ENCODE results near the gene ARID3A.
A peak's percentile ranks its signal among the peaks of the same experiment; 100 is the strongest.

ARID3A gene

DNA sequence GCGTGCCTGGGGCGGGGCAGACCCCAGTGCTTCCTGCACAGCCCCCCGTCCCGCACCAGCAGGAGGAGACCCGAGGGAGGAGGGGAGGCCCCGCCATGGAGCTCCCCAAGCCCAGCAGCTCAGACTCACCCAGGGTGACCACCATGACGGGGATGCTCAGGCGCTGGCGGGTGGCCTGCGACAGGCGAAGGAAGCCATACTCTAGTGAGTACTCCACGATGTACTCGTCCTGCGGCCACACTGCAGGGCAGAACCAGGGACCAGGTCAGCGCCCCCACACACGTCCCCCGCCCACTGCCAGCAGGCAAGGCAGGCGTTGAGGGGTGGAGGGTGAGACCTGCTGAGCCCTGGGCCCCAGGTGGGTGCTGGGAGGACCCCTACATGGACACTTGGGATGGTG is 86.5 kb downstream of the ARID3A start:
- Histone ChIP-seq H3K9ac (ENCODE audit: low read depth in 1 of 2, low read length in 2 of 2) (no peak overlapping the region), H3K27ac (ENCODE audit: low read depth in 2 of 2, low read length in 2 of 2) (no peak overlapping the region), H3K36me3 (ENCODE audit: control insufficient read depth in 2 of 2, insufficient read depth in 2 of 2, low read length in 2 of 2) (peaks cover 17 to 23% of the 10 kb centered on the region in 2 donors), H3K4me1 (ENCODE audit: control insufficient read depth in 2 of 2, insufficient read depth in 2 of 2, low read length in 2 of 2) (peaks cover 17 to 18% of the 10 kb centered on the region in 2 donors), H3K9me3 (ENCODE audit: control insufficient read depth in 2 of 2, low read length in 2 of 2) (no peaks in the 10 kb centered on the region), H3K4me3 (ENCODE audit: low read length in 2 of 2) (no peak overlapping the region), H3K27me3 (ENCODE audit: control insufficient read depth in 2 of 2, insufficient read depth in 2 of 2, low read length in 2 of 2) (no peaks in the 10 kb centered on the region)

DNA sequence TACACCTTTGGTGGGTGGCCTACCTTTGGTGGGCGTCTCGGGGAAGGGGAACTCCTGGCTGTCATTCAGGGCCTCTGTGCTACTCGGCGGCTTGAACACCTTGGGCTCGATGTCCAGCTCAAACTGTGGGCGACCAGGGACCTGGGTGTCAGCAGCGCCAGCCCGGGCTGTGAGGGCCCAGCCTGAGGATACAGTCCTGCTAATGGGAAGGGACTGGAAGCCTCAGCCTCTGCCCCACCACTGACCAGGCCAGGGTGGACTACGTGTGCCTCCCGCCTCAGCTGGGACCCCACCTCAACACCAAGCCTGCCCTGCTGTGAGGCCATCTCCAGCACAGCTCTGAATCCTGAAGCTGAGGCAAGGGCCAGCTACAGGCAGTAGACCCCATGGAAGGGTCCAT is 87.4 kb downstream of the ARID3A start:
- Histone ChIP-seq H3K4me3 (ENCODE audit: low read length in 2 of 2) (no peak overlapping the region), H3K4me1 (ENCODE audit: control insufficient read depth in 2 of 2, insufficient read depth in 2 of 2, low read length in 2 of 2) (peaks cover 26 to 27% of the 10 kb centered on the region in 2 donors), H3K27ac (ENCODE audit: low read depth in 2 of 2, low read length in 2 of 2) (no peak overlapping the region), H3K27me3 (ENCODE audit: control insufficient read depth in 2 of 2, insufficient read depth in 2 of 2, low read length in 2 of 2) (no peaks in the 10 kb centered on the region), H3K9ac (ENCODE audit: low read depth in 1 of 2, low read length in 2 of 2) (no peak overlapping the region), H3K36me3 (ENCODE audit: control insufficient read depth in 2 of 2, insufficient read depth in 2 of 2, low read length in 2 of 2) (peaks cover 17 to 24% of the 10 kb centered on the region in 2 donors), H3K9me3 (ENCODE audit: control insufficient read depth in 2 of 2, low read length in 2 of 2) (no peaks in the 10 kb centered on the region)

DNA sequence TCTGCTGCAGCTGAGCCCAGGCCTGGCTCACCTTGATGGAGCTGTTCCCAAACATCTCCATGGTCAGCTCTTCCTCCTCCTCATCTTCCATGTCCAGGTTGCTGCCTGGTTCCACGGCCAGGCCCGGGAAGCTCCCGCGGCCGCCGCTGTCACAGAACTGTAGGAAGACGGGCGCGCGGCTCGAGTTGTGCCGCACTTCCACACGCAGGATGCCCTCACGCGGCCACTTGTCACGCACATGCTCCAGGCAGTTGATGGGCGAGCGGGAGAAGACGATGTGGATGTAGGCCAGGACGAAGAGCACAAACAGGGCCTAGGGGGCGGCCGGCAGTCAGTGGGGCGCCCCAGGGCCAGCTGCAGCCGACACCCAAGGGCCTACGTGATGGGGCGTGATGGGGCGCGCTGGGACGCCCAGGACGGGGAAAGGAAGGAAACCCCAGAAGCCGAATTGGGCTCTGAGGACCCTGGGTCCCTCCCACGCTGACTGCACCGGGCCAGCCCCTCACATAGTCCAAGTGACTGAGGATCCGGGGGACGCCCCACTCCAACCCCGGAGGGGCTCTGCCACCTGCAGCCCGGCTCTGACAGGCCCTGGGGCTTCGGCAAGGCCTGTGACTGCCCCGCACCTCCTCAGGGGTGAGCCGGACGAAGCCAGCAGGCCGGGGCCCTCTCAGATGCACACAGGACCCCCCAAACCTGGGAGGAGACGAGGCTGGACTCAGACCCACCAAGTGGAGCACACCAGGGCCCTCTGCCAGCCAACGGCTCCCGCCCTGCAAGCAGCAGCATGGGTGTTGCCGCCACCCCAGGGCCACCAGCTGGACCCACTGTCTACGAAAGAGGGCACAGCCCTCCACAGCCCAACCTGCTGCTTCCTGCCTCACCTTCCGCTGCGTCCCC is 88.6 kb downstream of the ARID3A start:
- peaks cover 17 to 26% of the 10 kb centered on the region in 2 donors for H3K36me3 ChIP-seq (ENCODE audit: control insufficient read depth in 2 of 2, insufficient read depth in 2 of 2, low read length in 2 of 2)

DNA sequence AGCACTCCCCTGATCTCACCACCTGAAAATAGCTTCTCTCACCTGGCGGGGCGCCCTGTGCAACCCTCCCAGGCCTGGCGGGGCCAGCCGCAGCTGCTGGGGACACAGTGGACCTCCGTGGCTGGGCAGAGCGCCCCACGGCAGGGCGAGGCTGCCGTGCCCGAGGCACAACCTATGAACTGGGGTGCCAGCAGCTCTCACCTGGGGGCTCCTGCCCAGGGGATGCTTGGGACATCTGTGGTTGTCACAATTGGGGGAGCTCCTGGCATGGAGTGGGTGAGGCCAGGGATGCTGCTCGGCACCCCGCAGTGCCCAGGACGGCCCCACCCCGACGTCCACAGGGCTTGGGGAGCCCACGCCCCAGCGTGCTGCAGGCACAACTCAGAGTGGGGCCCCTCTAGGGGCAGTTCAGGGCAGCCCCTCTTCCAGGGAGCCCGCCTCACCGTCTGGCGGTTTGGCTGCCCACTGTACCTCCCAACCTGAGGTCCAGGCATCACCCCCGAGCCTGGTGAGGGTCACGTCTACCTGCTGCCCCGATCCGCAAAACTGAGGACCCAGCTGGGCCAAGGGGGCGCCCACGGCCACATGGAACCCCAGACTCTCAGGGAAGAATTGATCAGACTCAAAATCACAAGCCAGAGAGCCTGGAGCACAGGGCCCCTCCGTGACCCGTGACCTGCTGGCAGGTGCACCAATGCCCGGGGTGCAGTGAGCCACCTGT is 89.4 kb downstream of the ARID3A start:
- H3K27ac ChIP-seq (ENCODE audit: low read depth in 2 of 2, low read length in 2 of 2), result peak overlapping the region in 1 of 2 donors; percentile 78
- H3K27me3 ChIP-seq (ENCODE audit: control insufficient read depth in 2 of 2, insufficient read depth in 2 of 2, low read length in 2 of 2), result no peaks in the 10 kb centered on the region
- no peaks in the 10 kb centered on the region for H3K9me3 ChIP-seq (ENCODE audit: control insufficient read depth in 2 of 2, low read length in 2 of 2)
- no peak overlapping the region for H3K4me3 ChIP-seq (ENCODE audit: low read length in 2 of 2)
- H3K9ac ChIP-seq (ENCODE audit: low read depth in 1 of 2, low read length in 2 of 2), result no peak overlapping the region
- H3K36me3 ChIP-seq (ENCODE audit: control insufficient read depth in 2 of 2, insufficient read depth in 2 of 2, low read length in 2 of 2), result peaks cover 17 to 24% of the 10 kb centered on the region in 2 donors
- peaks cover 43 to 47% of the 10 kb centered on the region in 2 donors for H3K4me1 ChIP-seq (ENCODE audit: control insufficient read depth in 2 of 2, insufficient read depth in 2 of 2, low read length in 2 of 2)

More for the DNA sequence above, 88.6 kb downstream of the ARID3A start:
- Histone ChIP-seq H3K27ac (ENCODE audit: low read depth in 2 of 2, low read length in 2 of 2) (no peak overlapping the region), H3K27me3 (ENCODE audit: control insufficient read depth in 2 of 2, insufficient read depth in 2 of 2, low read length in 2 of 2) (no peaks in the 10 kb centered on the region), H3K4me3 (ENCODE audit: low read length in 2 of 2) (no peak overlapping the region), H3K4me1 (ENCODE audit: control insufficient read depth in 2 of 2, insufficient read depth in 2 of 2, low read length in 2 of 2) (peaks cover 35 to 39% of the 10 kb centered on the region in 2 donors), H3K9ac (ENCODE audit: low read depth in 1 of 2, low read length in 2 of 2) (no peak overlapping the region), H3K9me3 (ENCODE audit: control insufficient read depth in 2 of 2, low read length in 2 of 2) (no peaks in the 10 kb centered on the region)

DNA sequence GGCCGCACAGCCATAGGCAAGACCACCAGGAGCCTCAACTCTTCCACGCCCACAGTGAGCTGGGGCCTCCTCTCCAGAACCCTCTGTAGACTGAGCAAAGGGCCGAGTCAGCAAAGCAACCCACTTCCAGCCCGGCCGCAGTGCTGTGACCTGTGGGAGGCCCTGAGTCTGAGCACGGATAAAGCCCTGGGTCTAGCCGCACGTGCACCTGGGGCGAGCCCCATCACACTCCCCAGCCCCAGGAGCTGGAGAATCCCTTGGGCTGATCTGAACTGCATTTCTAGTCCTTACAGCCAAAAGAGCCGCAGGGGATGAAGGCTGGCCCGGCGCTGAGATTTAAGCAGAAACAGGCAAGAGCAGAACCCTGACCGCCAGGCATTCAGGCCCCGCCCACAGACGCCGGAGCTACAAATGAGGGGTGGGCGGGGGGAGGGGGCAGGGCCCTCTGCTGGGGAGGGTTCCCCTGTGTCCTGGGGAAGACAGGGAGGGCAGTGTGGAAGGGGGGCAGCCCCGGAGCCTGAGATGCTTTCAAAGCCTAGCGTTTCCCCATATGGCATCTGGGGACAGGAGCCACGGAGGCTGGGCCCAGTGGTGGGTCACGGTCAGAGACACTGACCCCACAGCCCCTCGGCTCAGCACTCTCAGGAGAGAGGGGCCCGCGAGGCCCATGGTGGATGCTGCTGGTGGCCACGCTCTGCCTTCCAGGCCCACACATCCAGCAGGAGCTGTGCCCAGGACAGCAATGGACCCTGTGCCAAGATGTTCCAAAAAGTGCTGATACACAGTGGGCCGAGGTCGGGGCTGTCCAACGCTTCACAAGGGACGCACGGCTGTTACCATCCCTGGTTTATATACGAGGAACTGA is 90.2 kb downstream of the ARID3A start:
- Histone ChIP-seq H3K4me1 (ENCODE audit: control insufficient read depth in 2 of 2, insufficient read depth in 2 of 2, low read length in 2 of 2) (peaks cover 45 to 48% of the 10 kb centered on the region in 2 donors), H3K27me3 (ENCODE audit: control insufficient read depth in 2 of 2, insufficient read depth in 2 of 2, low read length in 2 of 2) (no peaks in the 10 kb centered on the region), H3K4me3 (ENCODE audit: low read length in 2 of 2) (peak overlapping the region in 1 of 2 donors; percentile 4), H3K9ac (ENCODE audit: low read depth in 1 of 2, low read length in 2 of 2) (peak overlapping the region in 1 of 2 donors; percentile 46), H3K9me3 (ENCODE audit: control insufficient read depth in 2 of 2, low read length in 2 of 2) (no peaks in the 10 kb centered on the region), H3K27ac (ENCODE audit: low read depth in 2 of 2, low read length in 2 of 2) (peak overlapping the region; percentile 78 to 87), H3K36me3 (ENCODE audit: control insufficient read depth in 2 of 2, insufficient read depth in 2 of 2, low read length in 2 of 2) (peaks cover 17 to 24% of the 10 kb centered on the region in 2 donors)

DNA sequence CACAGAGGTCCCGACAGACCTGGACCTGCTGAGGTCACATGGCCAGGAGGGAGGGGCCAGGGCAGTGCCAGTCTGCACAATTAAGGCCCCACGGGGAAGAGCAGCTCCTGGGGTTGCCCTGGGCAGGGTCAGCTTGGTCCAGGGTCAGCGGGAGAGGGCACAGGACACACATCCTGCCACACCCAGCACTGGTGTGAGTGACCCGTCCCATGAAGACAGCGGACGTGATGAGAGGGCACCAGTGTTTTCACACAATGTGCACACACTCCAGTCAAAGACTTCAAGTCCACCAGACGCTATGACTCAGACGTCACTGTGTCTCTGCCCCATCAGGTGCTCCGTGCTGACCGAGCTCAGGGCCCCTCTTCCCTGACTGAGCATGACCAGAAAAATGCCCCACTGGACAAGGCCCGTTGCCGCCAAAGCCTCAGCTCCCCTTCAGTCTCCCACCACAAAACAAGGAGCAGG is 90.8 kb downstream of the ARID3A start:
- peaks cover 45 to 51% of the 10 kb centered on the region in 2 donors for H3K4me1 ChIP-seq (ENCODE audit: control insufficient read depth in 2 of 2, insufficient read depth in 2 of 2, low read length in 2 of 2)
- peaks cover 17 to 22% of the 10 kb centered on the region in 2 donors for H3K36me3 ChIP-seq (ENCODE audit: control insufficient read depth in 2 of 2, insufficient read depth in 2 of 2, low read length in 2 of 2)
- H3K9me3 ChIP-seq (ENCODE audit: control insufficient read depth in 2 of 2, low read length in 2 of 2), result no peaks in the 10 kb centered on the region
- no peaks in the 10 kb centered on the region for H3K27me3 ChIP-seq (ENCODE audit: control insufficient read depth in 2 of 2, insufficient read depth in 2 of 2, low read length in 2 of 2)
- peak overlapping the region; percentile 43 to 44 for H3K4me3 ChIP-seq (ENCODE audit: low read length in 2 of 2)
- H3K27ac ChIP-seq (ENCODE audit: low read depth in 2 of 2, low read length in 2 of 2), result peak overlapping the region; percentile 78 to 87
- peak overlapping the region in 1 of 2 donors; percentile 46 for H3K9ac ChIP-seq (ENCODE audit: low read depth in 1 of 2, low read length in 2 of 2)

DNA sequence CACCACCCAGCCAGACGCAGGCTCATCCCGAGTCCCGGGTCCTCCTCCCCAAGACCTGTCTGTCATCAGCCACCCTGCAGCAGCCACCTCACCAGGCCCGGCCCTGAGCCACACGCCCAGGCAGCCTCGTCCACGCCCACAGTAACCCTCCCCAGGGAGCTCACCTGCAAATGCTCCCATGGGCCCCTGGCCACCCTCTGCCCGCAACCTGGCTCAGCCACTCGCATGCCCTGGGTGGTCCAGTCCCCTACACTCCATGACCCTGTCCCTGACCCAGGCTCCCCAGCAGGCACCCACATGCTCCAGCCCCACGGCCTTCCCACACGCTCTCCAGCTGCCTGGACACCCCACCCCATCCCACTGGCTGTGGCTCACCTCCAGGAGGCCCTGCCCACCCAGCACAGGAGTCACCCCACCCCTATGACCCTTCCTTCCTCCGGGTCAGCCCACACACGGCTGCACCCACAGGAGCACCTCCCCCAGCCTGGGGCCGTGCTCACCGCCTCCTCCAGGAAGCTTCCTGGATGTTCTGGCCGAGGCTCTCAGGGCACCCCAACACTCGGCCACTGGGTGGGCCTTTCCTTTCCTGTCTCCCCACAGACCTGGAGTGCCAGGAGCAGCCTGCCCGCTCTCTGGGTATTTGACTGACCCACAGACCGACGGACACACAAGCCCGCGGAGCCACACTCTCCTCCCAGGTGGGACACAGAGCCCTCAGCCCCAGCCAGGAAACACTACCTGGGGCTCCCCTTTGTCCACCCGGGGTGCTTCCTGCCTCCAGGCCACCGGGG is 91.5 kb downstream of the ARID3A start:
- H3K27me3 ChIP-seq (ENCODE audit: control insufficient read depth in 2 of 2, insufficient read depth in 2 of 2, low read length in 2 of 2), result no peaks in the 10 kb centered on the region
- H3K27ac ChIP-seq (ENCODE audit: low read depth in 2 of 2, low read length in 2 of 2), result peak overlapping the region; percentile 78 to 87
- H3K4me1 ChIP-seq (ENCODE audit: control insufficient read depth in 2 of 2, insufficient read depth in 2 of 2, low read length in 2 of 2), result peaks cover 45 to 52% of the 10 kb centered on the region in 2 donors
- no peaks in the 10 kb centered on the region for H3K9me3 ChIP-seq (ENCODE audit: control insufficient read depth in 2 of 2, low read length in 2 of 2)
- H3K36me3 ChIP-seq (ENCODE audit: control insufficient read depth in 2 of 2, insufficient read depth in 2 of 2, low read length in 2 of 2), result peaks cover 16 to 17% of the 10 kb centered on the region in 2 donors
- peak overlapping the region; percentile 43 to 44 for H3K4me3 ChIP-seq (ENCODE audit: low read length in 2 of 2)
- H3K9ac ChIP-seq (ENCODE audit: low read depth in 1 of 2, low read length in 2 of 2), result peak overlapping the region in 1 of 2 donors; percentile 46

DNA sequence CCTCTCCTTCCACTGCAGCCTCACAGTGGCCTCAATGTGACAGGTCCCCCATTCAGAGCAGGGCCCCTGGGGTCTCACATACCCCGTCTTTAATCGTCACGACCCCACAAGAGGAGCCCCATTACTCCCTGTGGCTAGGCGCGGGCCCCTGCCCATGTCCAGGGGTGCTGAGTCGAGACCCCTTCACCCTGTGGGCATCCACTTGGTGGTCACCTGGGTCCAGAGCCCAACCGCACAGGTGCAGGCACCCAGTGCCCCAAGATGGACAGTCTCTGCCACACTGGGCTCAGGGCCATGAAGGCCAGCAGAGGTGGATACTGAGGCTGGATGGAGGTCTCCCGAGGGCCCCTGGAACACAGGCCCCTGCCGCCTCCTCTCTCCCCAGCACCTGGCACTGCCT is 92.1 kb downstream of the ARID3A start:
- Histone ChIP-seq H3K9me3 (ENCODE audit: control insufficient read depth in 2 of 2, low read length in 2 of 2) (no peaks in the 10 kb centered on the region), H3K27me3 (ENCODE audit: control insufficient read depth in 2 of 2, insufficient read depth in 2 of 2, low read length in 2 of 2) (no peaks in the 10 kb centered on the region), H3K27ac (ENCODE audit: low read depth in 2 of 2, low read length in 2 of 2) (peak overlapping the region; percentile 78 to 87), H3K4me3 (ENCODE audit: low read length in 2 of 2) (peak overlapping the region; percentile 42 to 43), H3K4me1 (ENCODE audit: control insufficient read depth in 2 of 2, insufficient read depth in 2 of 2, low read length in 2 of 2) (peaks cover 45 to 52% of the 10 kb centered on the region in 2 donors), H3K9ac (ENCODE audit: low read depth in 1 of 2, low read length in 2 of 2) (peak overlapping the region in 1 of 2 donors; percentile 46), H3K36me3 (ENCODE audit: control insufficient read depth in 2 of 2, insufficient read depth in 2 of 2, low read length in 2 of 2) (peaks cover 11 to 15% of the 10 kb centered on the region in 2 donors)

DNA sequence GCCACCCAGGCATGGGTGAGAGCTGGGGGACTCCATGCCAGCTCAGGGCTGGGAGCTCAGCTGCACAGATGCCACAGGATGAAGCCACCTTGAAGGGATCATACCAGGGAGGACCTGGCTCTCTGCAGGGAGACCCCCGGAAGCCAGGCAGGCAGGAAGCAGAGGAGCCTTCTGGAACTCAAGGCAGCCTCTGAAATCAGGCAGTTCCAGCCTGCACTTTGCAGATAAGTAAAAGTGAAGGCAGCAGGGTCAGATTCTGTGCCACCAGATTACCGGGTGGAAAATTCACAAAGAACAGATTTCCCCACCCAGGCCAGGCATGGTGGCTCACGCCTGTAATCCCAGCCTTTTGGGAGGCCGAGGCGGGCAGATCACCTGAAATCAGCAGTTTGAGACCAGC is 92.6 kb downstream of the ARID3A start:
- Histone ChIP-seq H3K36me3 (ENCODE audit: control insufficient read depth in 2 of 2, insufficient read depth in 2 of 2, low read length in 2 of 2) (peaks cover 6 to 12% of the 10 kb centered on the region in 2 donors), H3K4me3 (ENCODE audit: low read length in 2 of 2) (no peak overlapping the region), H3K27ac (ENCODE audit: low read depth in 2 of 2, low read length in 2 of 2) (peak overlapping the region; percentile 2 to 78), H3K9me3 (ENCODE audit: control insufficient read depth in 2 of 2, low read length in 2 of 2) (no peaks in the 10 kb centered on the region), H3K27me3 (ENCODE audit: control insufficient read depth in 2 of 2, insufficient read depth in 2 of 2, low read length in 2 of 2) (no peaks in the 10 kb centered on the region), H3K4me1 (ENCODE audit: control insufficient read depth in 2 of 2, insufficient read depth in 2 of 2, low read length in 2 of 2) (peaks cover 45 to 52% of the 10 kb centered on the region in 2 donors), H3K9ac (ENCODE audit: low read depth in 1 of 2, low read length in 2 of 2) (peak overlapping the region in 1 of 2 donors; percentile 46)
